GM23338 (cell line): ENCODE results near the gene GRIA4. TPM values are rescaled to one million over a fixed set of nuclear protein-coding genes. Genes with fewer than 3 reads are reported as not detected.

Experiments
- ATAC-seq: fragments of 200-7000 bp; cut with Tn5 transposase; 3 replicates; pipeline ENCODE4 v1.9.1; 2020
- DNase-seq: peaks from one replicate; pipeline ENCODE4 v3.0.0-alpha.2; 2015; ENCODE audit warnings: low spot score
- H2AFZ ChIP-seq: fragments of 200-600 bp; sonication (generic); 2 replicates; pipeline ENCODE4 v1.8.0; 2016; ENCODE audit warnings: antibody characterized with exemption, mild to moderate bottlenecking, moderate library complexity
- H3F3A ChIP-seq: fragments of 200-600 bp; sonication (generic); replicated peaks from 2 replicates; pipeline ENCODE4 v1.8.0; 2017; ENCODE audit warnings: antibody characterized with exemption, mixed run types, low read depth
- H3K27ac ChIP-seq: fragments of 200-600 bp; sonication (generic); 2 replicates; pipeline ENCODE4 v1.6.1; 2016; ENCODE audit warnings: low read depth
- H3K27me3 ChIP-seq: fragments of 200-600 bp; sonication (generic); 2 replicates; pipeline ENCODE4 v1.8.0; 2016; ENCODE audit warnings: mild to moderate bottlenecking, mixed run types, moderate library complexity; ENCODE audit not compliant: insufficient read depth
- H3K36me3 ChIP-seq: fragments of 200-600 bp; sonication (generic); 2 replicates; pipeline ENCODE4 v1.8.0; 2016; ENCODE audit warnings: mild to moderate bottlenecking; ENCODE audit not compliant: insufficient read depth
- H3K4me1 ChIP-seq: fragments of 200-600 bp; sonication (generic); 2 replicates; pipeline ENCODE4 v1.8.0; 2016; ENCODE audit warnings: mild to moderate bottlenecking, moderate library complexity; ENCODE audit not compliant: insufficient read depth
- H3K4me2 ChIP-seq: fragments of 200-600 bp; sonication (generic); 2 replicates; pipeline ENCODE4 v1.7.1; 2017; ENCODE audit warnings: mixed run types
- H3K4me3 ChIP-seq: fragments of 200-600 bp; sonication (generic); 2 replicates; pipeline ENCODE4 v1.6.1; 2016; ENCODE audit warnings: mixed run types
- H3K79me2 ChIP-seq: fragments of 200-600 bp; sonication (generic); replicated peaks from 2 replicates; pipeline ENCODE4 v1.8.0; 2017; ENCODE audit warnings: mild to moderate bottlenecking; ENCODE audit not compliant: insufficient read depth
- H3K9me2 ChIP-seq: fragments of 200-600 bp; sonication (generic); 2 replicates; pipeline ENCODE4 v1.8.0; 2017; ENCODE audit not compliant: insufficient read depth
- H4K20me1 ChIP-seq: fragments of 200-600 bp; sonication (generic); replicated peaks from 2 replicates; pipeline ENCODE4 v1.8.0; 2017; ENCODE audit warnings: mild to moderate bottlenecking; ENCODE audit not compliant: insufficient read depth
- H3K27ac Mint-ChIP-seq: 2 replicates; pipeline ENCODE4 v1.8.0; 2020; ENCODE audit warnings: inconsistent platforms, mild to moderate bottlenecking, moderate library complexity, mixed read lengths
- H3K27me3 Mint-ChIP-seq: 3 replicates; pipeline ENCODE4 v1.8.0; 2022; ENCODE audit warnings: low read depth, mild to moderate bottlenecking, moderate library complexity, mixed read lengths, inconsistent platforms; ENCODE audit not compliant: insufficient read depth, poor library complexity
- H3K36me3 Mint-ChIP-seq: 3 replicates; pipeline ENCODE4 v1.8.0; 2021; ENCODE audit warnings: low read depth, mild to moderate bottlenecking, inconsistent platforms, moderate library complexity, mixed read lengths
- H3K4me1 Mint-ChIP-seq: 3 replicates; pipeline ENCODE4 v1.8.0; 2020; ENCODE audit warnings: mild to moderate bottlenecking, inconsistent platforms, mixed read lengths
- H3K4me3 Mint-ChIP-seq: 3 replicates; pipeline ENCODE4 v1.8.0; 2021; ENCODE audit warnings: moderate library complexity, mild to moderate bottlenecking, inconsistent platforms, mixed read lengths
- H3K9me3 Mint-ChIP-seq: 3 replicates; pipeline ENCODE4 v1.8.0; 2020; ENCODE audit warnings: moderate library complexity, mild to moderate bottlenecking, inconsistent platforms, mixed read lengths
- CTCF ChIP-seq, 2 experiments: fragments of 200-600 bp in 1 of 2; sonication (generic) in 1 of 2; conservative IDR thresholded peaks; 2 replicates each; pipeline versions ENCODE4 v1.5.1 to v1.6.1; 2016 to 2017; ENCODE audit warnings: antibody characterized with exemption in 2 of 2, low read depth in 2 of 2, mild to moderate bottlenecking in 2 of 2, moderate library complexity in 1 of 2
- ETS1 ChIP-seq: IDR thresholded peaks from 2 replicates; pipeline ENCODE4 v1.6.1; 2016; ENCODE audit warnings: antibody characterized with exemption
- EZH2 ChIP-seq: fragments of 200-600 bp; sonication (generic); IDR thresholded peaks from one replicate; pipeline ENCODE4 v1.8.0; 2017; ENCODE audit warnings: antibody characterized with exemption, mild to moderate bottlenecking, low read depth; ENCODE audit not compliant: unreplicated experiment
- EZH2phosphoT487 ChIP-seq: fragments of 200-600 bp; sonication (generic); IDR thresholded peaks from one replicate; pipeline ENCODE4 v1.8.1; 2018; ENCODE audit warnings: antibody characterized with exemption; ENCODE audit not compliant: unreplicated experiment
- JUNB ChIP-seq: IDR thresholded peaks from one replicate; pipeline ENCODE4 v1.6.1; 2016; ENCODE audit warnings: antibody characterized with exemption; ENCODE audit not compliant: unreplicated experiment
- NANOG ChIP-seq: IDR thresholded peaks from 2 replicates; pipeline ENCODE4 v1.6.1; 2016; ENCODE audit warnings: antibody characterized with exemption, borderline replicate concordance
- REST ChIP-seq: IDR thresholded peaks from one replicate; pipeline ENCODE4 v1.6.1; 2018; ENCODE audit warnings: antibody characterized with exemption; ENCODE audit not compliant: unreplicated experiment
- STAT1 ChIP-seq: IDR thresholded peaks from one replicate; pipeline ENCODE4 v1.6.1; 2016; ENCODE audit warnings: antibody characterized with exemption; ENCODE audit not compliant: unreplicated experiment
- ZNF114 ChIP-seq: fragments of 250-450 bp; sonication (Bioruptor Pico); IDR thresholded peaks from 2 replicates; pipeline ENCODE4 v1.5.0; 2020; ENCODE audit warnings: mild to moderate bottlenecking, moderate library complexity
- ZNF331 ChIP-seq: fragments of 250-450 bp; sonication (Bioruptor Pico); IDR thresholded peaks from 2 replicates; pipeline ENCODE4 v1.5.0; 2020; ENCODE audit warnings: low read depth, mild to moderate bottlenecking, moderate library complexity
- ZNF462 ChIP-seq: fragments of 250-450 bp; sonication (Bioruptor Pico); IDR thresholded peaks from 2 replicates; pipeline ENCODE4 v1.5.0; 2020; ENCODE audit warnings: mild to moderate bottlenecking, moderate library complexity
- polyA plus RNA-seq: library from polyadenylated mRNA; unstranded; fragments of >200 nt; fragmentation: Nextera tagmentation; extraction: Ambion mirVana; gene quantifications from 2 replicates; pipeline ENCODE4 v1.2.1, GENCODE V29; 2016
- total RNA-seq: library from RNA; depleted of rRNA; stranded (reverse); fragments of >200 nt; shearing (Covaris generic); gene quantifications from 2 replicates; pipeline ENCODE4 v1.2.3, GENCODE V29; 2014

Gene GRIA4
- total and polyA plus RNA-seq, 2 experiments from 2014 or later = 17.8 to 71.1 TPM

- TF ChIP-seq EZH2phosphoT487 = no peak
- no peak for TF ChIP-seq ZNF114 (CRISPR knock-in tag)
- no peak for TF ChIP-seq STAT1
- no peak for TF ChIP-seq ETS1
- TF ChIP-seq CTCF (conservative IDR thresholded peaks at IDR 0.05; ENCODE audit: low read depth in 2 of 2) = no peak
- TF ChIP-seq ZNF331 = no peak
- TF ChIP-seq EZH2 = no peak
Observed at GRCh38 chr11:105713106-105713505, 103.2 kb downstream of the GRIA4 start (continued).

- no peak overlapping the region for H3K27ac Mint-ChIP-seq
- peaks cover 5% of the 10 kb centered on the region for H3K4me1 Mint-ChIP-seq
- no peak for TF ChIP-seq NANOG
- TF ChIP-seq EZH2 = no peak
- no peak for TF ChIP-seq ZNF462
- no peak for TF ChIP-seq ZNF114 (CRISPR knock-in tag)
- TF ChIP-seq EZH2phosphoT487 = no peak
- no peak for TF ChIP-seq REST
- no peak for TF ChIP-seq ETS1
- no peak for TF ChIP-seq JUNB
- no peak for TF ChIP-seq ZNF331
Observed at GRCh38 chr11:105713696-105714095, 103.8 kb downstream of the GRIA4 start.

More at GRCh38 chr11:105713696-105714095, 103.8 kb downstream of the GRIA4 start:
- Histone ChIP-seq H3K4me2 (no peak overlapping the region), H3K79me2 (no peaks in the 10 kb centered on the region), H3K4me3 (no peak overlapping the region), H2AFZ (no peak overlapping the region), H3K9me2 (no peaks in the 10 kb centered on the region), H3K27ac (no peak overlapping the region), H3K36me3 (no peaks in the 10 kb centered on the region), H3K27me3 (no peaks in the 10 kb centered on the region), H4K20me1 (no peaks in the 10 kb centered on the region), H3F3A (no peaks in the 10 kb centered on the region), H3K4me1 (peaks cover 3% of the 10 kb centered on the region; the same call in 1 of the 2 replicates)
- Mint-ChIP-seq H3K9me3 (no peaks in the 10 kb centered on the region; the same call in 2 of the 3 replicates), H3K27me3 (no peaks in the 10 kb centered on the region), H3K4me3 (no peak overlapping the region), H3K36me3 (0 out of 3 replicates have a peak, but pooled peaks cover 3% of the 10 kb centered on the region)
- DNase-seq = no peak
- ATAC-seq = no peak
